Prostate gland (tissue), 2 donors: ENCODE measurements around the gene TAL2. TPM values are rescaled to one million over a fixed set of nuclear protein-coding genes. Genes with fewer than 3 reads are reported as not detected.

Experiments
- DNase-seq: peaks from one replicate; pipeline ENCODE4 v3.0.0-alpha.2; 2019; ENCODE audit warnings: low spot score
- H3K27ac ChIP-seq, 2 donors: fragments of 200-600 bp; sonication (generic); 2 replicates each; pipeline ENCODE4 v1.5.1; 2017 to 2019
- H3K27me3 ChIP-seq: fragments of 200-600 bp; sonication (generic); replicated peaks from 2 replicates; pipeline ENCODE4 v1.5.1; 2019; ENCODE audit not compliant: insufficient read depth
- H3K36me3 ChIP-seq, 2 donors: fragments of 200-600 bp; sonication (generic); 1 replicate in 1 of 2; 2 replicates in 1 of 2; pipeline versions ENCODE4 v1.5.1 to v1.8.1; 2017 to 2019
- H3K4me1 ChIP-seq: fragments of 200-600 bp; sonication (generic); replicated peaks from 2 replicates; pipeline ENCODE4 v1.5.1; 2019
- H3K4me3 ChIP-seq, 2 donors: fragments of 200-600 bp; sonication (generic); 2 replicates each; pipeline ENCODE4 v1.5.1; 2017 to 2019
- H3K9me3 ChIP-seq: fragments of 200-600 bp; sonication (generic); 2 replicates; pipeline ENCODE4 v1.5.1; 2017
- CTCF ChIP-seq, 4 experiments: fragments of 200-600 bp in 2 of 4; fragments of 450-650 bp in 2 of 4; sonication (generic) in 2 of 4; IDR thresholded peaks; 1 replicate in 3 of 4; 2 replicates in 1 of 4; pipeline ENCODE4 v1.5.1; 2016 to 2019; ENCODE audit warnings: antibody characterized with exemption in 4 of 4, mild to moderate bottlenecking in 2 of 4, moderate library complexity in 2 of 4
- POLR2A ChIP-seq: fragments of 450-650 bp; IDR thresholded peaks from one replicate; pipeline ENCODE4 v1.6.1; 2016; ENCODE audit warnings: antibody characterized with exemption, mild to moderate bottlenecking
- POLR2AphosphoS5 ChIP-seq: sonication (generic); formaldehyde crosslinking; IDR thresholded peaks from one replicate; pipeline ENCODE4 v1.6.1; 2017; ENCODE audit warnings: antibody characterized with exemption
- WGBS: methylation state at CpG from one replicate; pipeline ENCODE4 v1.1.5; 2018; 5-methylcytosine and 5-hydroxymethylcytosine counted together
- intact Hi-C: fragments of 100-400 bp; cut with DNase I; formaldehyde crosslinking; loops from one replicate; pipeline ENCODE4 v1.14.2; 2022
- total RNA-seq, 2 donors: library from RNA; depleted of rRNA; stranded (reverse); fragments of >200 nt; gene quantifications; one replicate each; pipeline ENCODE4 v1.1.0, GENCODE V29; 2016

Gene TAL2
- total RNA-seq, 2 donors from 2014 or later: not detected

GRCh38 chr9:105696219-105696793 is 34.0 kb downstream of the TAL2 start:
- H3K9me3 ChIP-seq: no peaks in the 10 kb centered on the region
- 96% methylated on average over 12 of the region's 12 CpGs for WGBS
- intact Hi-C loops: no loop called here
- TF ChIP-seq POLR2A: no peak
- H3K36me3 ChIP-seq: no peaks in the 10 kb centered on the region
- no peak for DNase-seq
- no peaks in the 10 kb centered on the region for H3K4me1 ChIP-seq
- no peak overlapping the region for H3K4me3 ChIP-seq
- H3K27me3 ChIP-seq: no peaks in the 10 kb centered on the region
- no peak overlapping the region for H3K27ac ChIP-seq

- 35% methylated on average over 4 of the region's 4 CpGs for WGBS
- DNase-seq: no peak
- no peak overlapping the region for H3K4me3 ChIP-seq
- intact Hi-C loops: no loop called here
- no peak for TF ChIP-seq CTCF (IDR thresholded peaks at IDR 0.05)
- TF ChIP-seq POLR2AphosphoS5: no peak
- TF ChIP-seq POLR2A: no peak
- no peaks in the 10 kb centered on the region for H3K36me3 ChIP-seq
- no peaks in the 10 kb centered on the region for H3K9me3 ChIP-seq
- H3K27ac ChIP-seq: no peak overlapping the region
- no peaks in the 10 kb centered on the region for H3K4me1 ChIP-seq
- no peaks in the 10 kb centered on the region for H3K27me3 ChIP-seq
These were observed 35.6 kb downstream of the TAL2 start for GRCh38 chr9:105697871-105698270.

- H3K27me3 ChIP-seq: no peaks in the 10 kb centered on the region
- 90% methylated on average over 1 of the region's 1 CpG for WGBS
- H3K36me3 ChIP-seq: no peaks in the 10 kb centered on the region
- DNase-seq: no peak
- intact Hi-C loops: no loop called here
- H3K9me3 ChIP-seq: no peaks in the 10 kb centered on the region
- H3K4me1 ChIP-seq: no peaks in the 10 kb centered on the region
- TF ChIP-seq CTCF (IDR thresholded peaks at IDR 0.05): no peak
- no peak for TF ChIP-seq POLR2AphosphoS5
- no peak for TF ChIP-seq POLR2A
- no peak overlapping the region for H3K4me3 ChIP-seq
- no peak overlapping the region for H3K27ac ChIP-seq
These were observed 36.2 kb downstream of the TAL2 start for GRCh38 chr9:105698348-105698870.

- no peak overlapping the region for H3K4me3 ChIP-seq
- H3K4me1 ChIP-seq: no peaks in the 10 kb centered on the region
- H3K9me3 ChIP-seq: no peaks in the 10 kb centered on the region
- TF ChIP-seq POLR2AphosphoS5: no peak
- TF ChIP-seq CTCF (IDR thresholded peaks at IDR 0.05): no peak
- TF ChIP-seq POLR2A: no peak
- no peaks in the 10 kb centered on the region for H3K27me3 ChIP-seq
- no peak for DNase-seq
- H3K36me3 ChIP-seq: no peaks in the 10 kb centered on the region
- WGBS: 81% methylated on average over 1 of the region's 1 CpG
- no peak overlapping the region for H3K27ac ChIP-seq
- intact Hi-C loops: no loop called here
These were observed 38.4 kb downstream of the TAL2 start for GRCh38 chr9:105700668-105701067.

GRCh38 chr9:105701145-105701544 is 38.9 kb downstream of the TAL2 start:
- WGBS: 86% methylated on average over 2 of the region's 2 CpGs
- H3K27me3 ChIP-seq: no peaks in the 10 kb centered on the region
- intact Hi-C loops: no loop called here

More at GRCh38 chr9:105701145-105701544, 38.9 kb downstream of the TAL2 start:
- TF ChIP-seq POLR2A (no peak), CTCF (IDR thresholded peaks at IDR 0.05) (no peak), POLR2AphosphoS5 (no peak)
- Histone ChIP-seq H3K36me3 (no peaks in the 10 kb centered on the region), H3K4me1 (no peaks in the 10 kb centered on the region), H3K27ac (no peak overlapping the region), H3K9me3 (no peaks in the 10 kb centered on the region), H3K4me3 (no peak overlapping the region)
- no peak for DNase-seq
